WI38 (cell line): Measurements from ENCODE around the gene COL19A1.

Source experiments
- H3K4me3 ChIP-seq: 2 replicates; pipeline ENCODE4 v1.5.1; 2011; ENCODE audit warnings: low read depth, mild to moderate bottlenecking, control low read depth, low read length
- CTCF ChIP-seq: IDR thresholded peaks from 2 replicates; pipeline ENCODE4 v1.5.1; 2012; ENCODE audit warnings: low read depth, mild to moderate bottlenecking, control low read depth, low read length

Gene COL19A1

GRCh38 chr6:69878795-69879194, 12.4 kb downstream of the COL19A1 start:
- H3K4me3 ChIP-seq: no peak overlapping the region
- no peak for TF ChIP-seq CTCF

GRCh38 chr6:69880601-69881000, 14.2 kb downstream of the COL19A1 start:
- TF ChIP-seq CTCF: no peak
- H3K4me3 ChIP-seq: no peak overlapping the region

- H3K4me3 ChIP-seq: no peak overlapping the region
- TF ChIP-seq CTCF: no peak
Measured at GRCh38 chr6:69881322-69882151, 15.2 kb downstream of the COL19A1 start.

- no peak for TF ChIP-seq CTCF
- no peak overlapping the region for H3K4me3 ChIP-seq
Measured at GRCh38 chr6:69883551-69883950, 17.2 kb downstream of the COL19A1 start.

- no peak overlapping the region for H3K4me3 ChIP-seq
Measured at GRCh38 chr6:69884231-69884630, 17.9 kb downstream of the COL19A1 start.

GRCh38 chr6:69887026-69887425, 20.7 kb downstream of the COL19A1 start:
- no peak for TF ChIP-seq CTCF
- H3K4me3 ChIP-seq: no peak overlapping the region

More at GRCh38 chr6:69884231-69884630, 17.9 kb downstream of the COL19A1 start:
- TF ChIP-seq CTCF: no peak

- no peak overlapping the region for H3K4me3 ChIP-seq
- no peak for TF ChIP-seq CTCF
Measured at GRCh38 chr6:69887714-69888345, 21.5 kb downstream of the COL19A1 start.
